Keratinocyte (primary cell): Measurements from ENCODE around the gene PEX11G. TPM values are rescaled to one million over a fixed set of nuclear protein-coding genes. Genes with fewer than 3 reads are reported as not detected.

Experiments
- DNase-seq: peaks from one replicate; pipeline ENCODE4 v3.0.0-alpha.2; 2011; ENCODE audit warnings: low read depth, missing footprints, low spot score
- FAIRE-seq: peaks from 2 replicates; lab custom pipeline; 2011; peaks lifted over from hg19 to GRCh38; lab: Jason Lieb, UNC
- H2AFZ ChIP-seq: 2 replicates; pipeline ENCODE4 v1.6.0; 2012; ENCODE audit warnings: low read length, control low read depth, inconsistent platforms; ENCODE audit not compliant: control insufficient read depth
- H3K27ac ChIP-seq: 2 replicates; pipeline ENCODE4 v1.5.1; 2011; ENCODE audit warnings: low read length; ENCODE audit not compliant: control insufficient read depth, insufficient read depth
- H3K27me3 ChIP-seq: 3 replicates; pipeline ENCODE4 v1.6.0; 2011; ENCODE audit warnings: low read length; ENCODE audit not compliant: control insufficient read depth, insufficient read depth; ENCODE audit errors: extremely low read depth
- H3K36me3 ChIP-seq, 2 experiments: 2 replicates in 1 of 2; 3 replicates in 1 of 2; pipeline ENCODE4 v1.5.1; 2011; ENCODE audit warnings: low read length in 2 of 2, mild to moderate bottlenecking in 1 of 2; ENCODE audit not compliant: control insufficient read depth in 2 of 2, insufficient read depth in 2 of 2; ENCODE audit errors: extremely low read depth in 1 of 2
- H3K4me1 ChIP-seq: 3 replicates; pipeline ENCODE4 v1.5.1; 2011; ENCODE audit warnings: low read length; ENCODE audit not compliant: control insufficient read depth, insufficient read depth; ENCODE audit errors: extremely low read depth
- H3K4me2 ChIP-seq: 3 replicates; pipeline ENCODE4 v1.6.0; 2011; ENCODE audit warnings: low read depth, low read length; ENCODE audit not compliant: control insufficient read depth, insufficient read depth; ENCODE audit errors: extremely low read depth
- H3K4me3 ChIP-seq, 3 experiments: fragments of 200-600 bp in 1 of 3; sonication (generic) in 1 of 3; 2 replicates in 2 of 3; 3 replicates in 1 of 3; pipeline ENCODE4 v1.5.1; 2011 to 2016; ENCODE audit warnings: low read length in 3 of 3, mild to moderate bottlenecking in 3 of 3, control low read depth in 2 of 3, inconsistent platforms in 1 of 3, low read depth in 1 of 3, mixed read lengths in 1 of 3, mixed run types in 1 of 3, moderate library complexity in 1 of 3; ENCODE audit not compliant: control insufficient read depth in 2 of 3, insufficient read depth in 2 of 3; ENCODE audit errors: extremely low read depth in 1 of 3
- H3K79me2 ChIP-seq: 2 replicates; pipeline ENCODE4 v1.6.0; 2012; ENCODE audit warnings: low read length; ENCODE audit not compliant: control insufficient read depth, insufficient read depth
- H3K9ac ChIP-seq: 3 replicates; pipeline ENCODE4 v1.6.0; 2011; ENCODE audit warnings: low read length; ENCODE audit not compliant: control insufficient read depth, insufficient read depth; ENCODE audit errors: extremely low read depth
- H3K9me1 ChIP-seq: 3 replicates; pipeline ENCODE4 v1.6.0; 2011; ENCODE audit warnings: low read length; ENCODE audit not compliant: control insufficient read depth, insufficient read depth; ENCODE audit errors: extremely low read depth
- H3K9me3 ChIP-seq: 2 replicates; pipeline ENCODE4 v1.5.1; 2012; ENCODE audit warnings: low read depth, low read length; ENCODE audit not compliant: control insufficient read depth
- H4K20me1 ChIP-seq: 3 replicates; pipeline ENCODE4 v1.6.0; 2011; ENCODE audit warnings: low read length; ENCODE audit not compliant: control insufficient read depth, insufficient read depth; ENCODE audit errors: extremely low read depth
- CTCF ChIP-seq, 3 experiments: IDR thresholded peaks in 1 of 3; conservative IDR thresholded peaks in 1 of 3; optimal IDR thresholded peaks in 1 of 3; 2 replicates in 2 of 3; 3 replicates in 1 of 3; pipeline versions ENCODE3 to v1.5.1; 2011; ENCODE audit warnings: low read length in 3 of 3, mild to moderate bottlenecking in 3 of 3, moderate library complexity in 2 of 3, control low read depth in 1 of 3, inconsistent platforms in 1 of 3; ENCODE audit not compliant: insufficient read depth in 2 of 3; ENCODE audit errors: extremely low read depth in 1 of 3
- EZH2 ChIP-seq: IDR thresholded peaks from one replicate; pipeline ENCODE4 v1.6.1; 2012; ENCODE audit warnings: inconsistent platforms, mild to moderate bottlenecking, low read length, moderate library complexity
- dilution Hi-C: fragments of 300-500 bp; cut with MboI; formaldehyde crosslinking; loops from one replicate; pipeline ENCODE4 v1.7.0; 2020; ENCODE audit warnings: low sequenced_read_pairs; ENCODE audit not compliant: extremely low pct_ligation_motif_present
- polyA plus RNA-seq, 5 experiments: library from polyadenylated mRNA; depleted of rRNA in 3 of 5; stranded (reverse) in 3 of 5; stranded (forward) in 1 of 5; unstranded in 1 of 5; fragments of >200 nt; gene quantifications; 1 replicate in 1 of 5; 2 replicates in 3 of 5; 3 replicates in 1 of 5; pipeline versions ENCODE4 v1.2.1 to v1.2.3, GENCODE V29; 2011 to 2012; ENCODE audit warnings: missing spikeins in 2 of 5, low read depth in 1 of 5, low replicate concordance in 1 of 5

Gene PEX11G
- polyA plus RNA-seq, 1 donor (not counting 4 experiments of a cell fraction or from before 2014, with no cell fraction given): 1.1 TPM

DNA sequence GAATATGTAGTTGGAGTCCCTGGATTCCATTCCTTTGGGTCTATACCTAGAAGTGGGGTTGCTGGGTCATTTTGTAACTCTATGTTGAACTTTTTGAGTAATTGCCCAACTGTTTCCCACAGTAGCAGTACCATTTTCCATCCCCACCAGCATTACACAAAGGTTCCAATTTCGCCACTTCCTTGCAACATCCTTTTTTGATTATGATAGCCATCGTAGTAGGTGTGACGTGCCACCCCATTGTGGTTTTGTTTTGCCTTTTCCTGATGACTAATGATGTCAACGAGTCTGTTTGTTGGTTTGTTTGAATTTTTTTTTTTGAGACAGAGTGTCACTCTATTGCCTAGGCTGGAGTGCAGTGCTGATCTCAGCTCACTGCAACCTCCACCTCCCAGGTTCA, 3.3 kb upstream of the PEX11G start:
- no peak overlapping the region for H3K4me3 ChIP-seq
- FAIRE-seq: no peak
- no peaks in the 10 kb centered on the region for H3K36me3 ChIP-seq
- H3K79me2 ChIP-seq: no peaks in the 10 kb centered on the region
- dilution Hi-C loops: no loop called here
- peaks cover 11% of the 10 kb centered on the region for H3K4me1 ChIP-seq
- peaks cover 5% of the 10 kb centered on the region for H3K27me3 ChIP-seq
- TF ChIP-seq EZH2 (no peak), CTCF (optimal IDR thresholded peaks at IDR 0.05 in 1 of 3, IDR thresholded peaks at IDR 0.05 in 1 of 3, conservative IDR thresholded peaks at IDR 0.05 in 1 of 3; ENCODE audit: extremely low read depth in 1 of 3, insufficient read depth in 2 of 3, low read length in 3 of 3) (no peak)
- no peaks in the 10 kb centered on the region for H3K9me3 ChIP-seq
- H4K20me1 ChIP-seq: no peaks in the 10 kb centered on the region
- no peak for DNase-seq
- H3K9me1 ChIP-seq: no peaks in the 10 kb centered on the region
- no peak overlapping the region for H3K9ac ChIP-seq
- H2AFZ ChIP-seq: no peak overlapping the region
- H3K27ac ChIP-seq: no peak overlapping the region
- H3K4me2 ChIP-seq: no peak overlapping the region

DNA sequence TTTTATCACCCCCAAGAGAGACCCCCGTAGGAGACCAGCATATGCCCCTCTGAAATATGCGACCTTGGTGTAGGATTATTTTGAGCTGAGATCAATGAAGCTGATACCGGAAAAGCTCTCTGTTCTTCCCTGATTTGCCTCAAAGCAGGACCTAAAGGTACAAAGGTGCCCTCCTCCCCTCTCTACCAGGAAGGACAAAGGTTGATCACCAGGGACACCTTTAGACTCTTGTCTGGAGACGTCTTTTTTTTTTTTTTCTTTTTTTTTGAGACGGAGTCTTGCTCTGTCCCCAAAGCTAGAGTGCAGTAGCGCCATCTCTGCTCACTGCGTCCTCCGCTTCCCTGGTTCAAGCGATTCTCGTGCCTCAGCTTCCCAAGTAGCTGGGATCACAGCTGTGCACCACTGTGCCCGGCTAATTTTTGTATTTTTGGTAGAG, 792 bp upstream of the PEX11G start:
- no peak overlapping the region for H3K4me3 ChIP-seq
- H3K27me3 ChIP-seq: no peaks in the 10 kb centered on the region
- H3K9me1 ChIP-seq: no peaks in the 10 kb centered on the region
- no peaks in the 10 kb centered on the region for H3K79me2 ChIP-seq
- H3K4me2 ChIP-seq: no peak overlapping the region
- dilution Hi-C loops: no loop called here
- peaks cover 8% of the 10 kb centered on the region for H3K4me1 ChIP-seq
- no peaks in the 10 kb centered on the region for H4K20me1 ChIP-seq
- TF ChIP-seq EZH2 (no peak), CTCF (optimal IDR thresholded peaks at IDR 0.05 in 1 of 3, IDR thresholded peaks at IDR 0.05 in 1 of 3, conservative IDR thresholded peaks at IDR 0.05 in 1 of 3; ENCODE audit: extremely low read depth in 1 of 3, insufficient read depth in 2 of 3, low read length in 3 of 3) (no peak)
- no peak for FAIRE-seq
- no peak overlapping the region for H3K9ac ChIP-seq
- no peaks in the 10 kb centered on the region for H3K9me3 ChIP-seq
- H3K27ac ChIP-seq: no peak overlapping the region
- H3K36me3 ChIP-seq: no peaks in the 10 kb centered on the region
- H2AFZ ChIP-seq: no peak overlapping the region
- DNase-seq: no peak
